GM12801 (cell line): Measurements from ENCODE around the gene MRGPRD.

Experiments
- CTCF ChIP-seq: IDR thresholded peaks from one replicate; pipeline ENCODE4 v1.5.1; 2011; ENCODE audit warnings: control low read depth; ENCODE audit not compliant: insufficient read length; ENCODE audit errors: extremely low read depth

Gene MRGPRD

GRCh38 chr11:68980776-68981065, at the start of gene MRGPRD:
MRGPRD (minus strand) TSS chr11:68980986; CDS start chr11:68980986, 0 bp downstream.
- no peak for TF ChIP-seq CTCF

GRCh38 chr11:69030301-69030700, 49.5 kb upstream of the MRGPRD start:
- TF ChIP-seq CTCF: no peak

- TF ChIP-seq CTCF: no peak
These were observed 47.1 kb upstream of the MRGPRD start for GRCh38 chr11:69027704-69028372.

GRCh38 chr11:69024509-69024908, 43.7 kb upstream of the MRGPRD start:
- TF ChIP-seq CTCF: no peak

- no peak for TF ChIP-seq CTCF
These were observed 41.5 kb upstream of the MRGPRD start for GRCh38 chr11:69022260-69022659.

GRCh38 chr11:69018924-69019323, 38.1 kb upstream of the MRGPRD start:
- no peak for TF ChIP-seq CTCF

- TF ChIP-seq CTCF: no peak
These were observed 37.2 kb upstream of the MRGPRD start for GRCh38 chr11:69017951-69018350.
